CD4-positive, CD25-positive, alpha-beta regulatory T cell (primary cell): ENCODE measurements around the gene SLC22A6. TPM values are rescaled to one million over a fixed set of nuclear protein-coding genes. Genes with fewer than 3 reads are reported as not detected.

ENCODE experiments used
- ATAC-seq, 2 donors: fragments of 150-1000 bp; cut with Tn5 transposase; one replicate each; pipeline ENCODE4 v1.10.0; 2021; ENCODE audit warnings: low read depth in 2 of 2, moderate number of reproducible peaks in 2 of 2, moderate library complexity in 1 of 2
- DNase-seq, 3 donors: peaks; one replicate each; pipeline versions ENCODE4 v3.0.0 to v3.0.0-alpha.2; 2012 to 2022; ENCODE audit warnings: mixed read lengths in 1 of 3
- H3K27ac ChIP-seq: one replicate; pipeline ENCODE4 v1.7.0; 2013; ENCODE audit warnings: mild to moderate bottlenecking, low read length; ENCODE audit not compliant: insufficient read depth, poor library complexity, severe bottlenecking
- H3K27me3 ChIP-seq: one replicate; pipeline ENCODE4 v1.7.0; 2013; ENCODE audit warnings: low read length; ENCODE audit not compliant: control insufficient read depth, insufficient read depth
- H3K36me3 ChIP-seq: one replicate; pipeline ENCODE4 v1.7.0; 2013; ENCODE audit warnings: mild to moderate bottlenecking, low read length, moderate library complexity; ENCODE audit not compliant: control insufficient read depth, insufficient read depth
- H3K4me1 ChIP-seq: 2 replicates; pipeline ENCODE4 v1.7.0; 2013; ENCODE audit warnings: mild to moderate bottlenecking, low read length; ENCODE audit not compliant: insufficient read depth, control insufficient read depth, poor library complexity, severe bottlenecking
- H3K4me3 ChIP-seq: one replicate; pipeline ENCODE4 v1.7.0; 2013; ENCODE audit warnings: low read depth, mild to moderate bottlenecking, low read length, moderate library complexity
- H3K9me3 ChIP-seq, 2 experiments: 1 replicate in 1 of 2; 2 replicates in 1 of 2; pipeline ENCODE4 v1.7.0; 2013; ENCODE audit warnings: low read length in 2 of 2, mild to moderate bottlenecking in 1 of 2, moderate library complexity in 1 of 2; ENCODE audit not compliant: control insufficient read depth in 2 of 2
- H3K27ac Mint-ChIP-seq, 3 donors: one replicate each; pipeline ENCODE4 v1.8.0; 2020 to 2022; ENCODE audit warnings: mild to moderate bottlenecking in 3 of 3, mixed read lengths in 3 of 3, moderate library complexity in 2 of 3
- H3K27me3 Mint-ChIP-seq: one replicate; pipeline ENCODE4 v1.8.0; 2022; ENCODE audit warnings: mild to moderate bottlenecking, mixed read lengths
- H3K36me3 Mint-ChIP-seq: one replicate; pipeline ENCODE4 v1.8.0; 2020; ENCODE audit warnings: mixed read lengths
- H3K4me1 Mint-ChIP-seq, 4 donors: one replicate each; pipeline ENCODE4 v1.8.0; 2020 to 2022; ENCODE audit warnings: mixed read lengths in 4 of 4, mild to moderate bottlenecking in 1 of 4
- H3K4me3 Mint-ChIP-seq, 4 donors: one replicate each; pipeline ENCODE4 v1.8.0; 2020 to 2022; ENCODE audit warnings: mild to moderate bottlenecking in 4 of 4, mixed read lengths in 4 of 4, moderate library complexity in 3 of 4
- H3K9me3 Mint-ChIP-seq, 7 donors: one replicate each; pipeline ENCODE4 v1.8.0; 2020 to 2022; ENCODE audit warnings: mixed read lengths in 7 of 7, mild to moderate bottlenecking in 3 of 7, moderate library complexity in 2 of 7
- polyA plus RNA-seq, 4 donors: library from polyadenylated mRNA; unstranded; fragments of 300-500 nt; fragmentation: Illumina TruSeq; gene quantifications; one replicate each; pipeline ENCODE4 v1.2.3, GENCODE V29; 2021
- total RNA-seq: library from RNA; stranded (reverse); gene quantifications from one replicate; pipeline ENCODE4 v1.2.3, GENCODE V29; 2022

SLC22A6 gene, protein sequence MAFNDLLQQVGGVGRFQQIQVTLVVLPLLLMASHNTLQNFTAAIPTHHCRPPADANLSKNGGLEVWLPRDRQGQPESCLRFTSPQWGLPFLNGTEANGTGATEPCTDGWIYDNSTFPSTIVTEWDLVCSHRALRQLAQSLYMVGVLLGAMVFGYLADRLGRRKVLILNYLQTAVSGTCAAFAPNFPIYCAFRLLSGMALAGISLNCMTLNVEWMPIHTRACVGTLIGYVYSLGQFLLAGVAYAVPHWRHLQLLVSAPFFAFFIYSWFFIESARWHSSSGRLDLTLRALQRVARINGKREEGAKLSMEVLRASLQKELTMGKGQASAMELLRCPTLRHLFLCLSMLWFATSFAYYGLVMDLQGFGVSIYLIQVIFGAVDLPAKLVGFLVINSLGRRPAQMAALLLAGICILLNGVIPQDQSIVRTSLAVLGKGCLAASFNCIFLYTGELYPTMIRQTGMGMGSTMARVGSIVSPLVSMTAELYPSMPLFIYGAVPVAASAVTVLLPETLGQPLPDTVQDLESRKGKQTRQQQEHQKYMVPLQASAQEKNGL
- total RNA-seq (not detected), polyA plus RNA-seq (not detected)

DNA sequence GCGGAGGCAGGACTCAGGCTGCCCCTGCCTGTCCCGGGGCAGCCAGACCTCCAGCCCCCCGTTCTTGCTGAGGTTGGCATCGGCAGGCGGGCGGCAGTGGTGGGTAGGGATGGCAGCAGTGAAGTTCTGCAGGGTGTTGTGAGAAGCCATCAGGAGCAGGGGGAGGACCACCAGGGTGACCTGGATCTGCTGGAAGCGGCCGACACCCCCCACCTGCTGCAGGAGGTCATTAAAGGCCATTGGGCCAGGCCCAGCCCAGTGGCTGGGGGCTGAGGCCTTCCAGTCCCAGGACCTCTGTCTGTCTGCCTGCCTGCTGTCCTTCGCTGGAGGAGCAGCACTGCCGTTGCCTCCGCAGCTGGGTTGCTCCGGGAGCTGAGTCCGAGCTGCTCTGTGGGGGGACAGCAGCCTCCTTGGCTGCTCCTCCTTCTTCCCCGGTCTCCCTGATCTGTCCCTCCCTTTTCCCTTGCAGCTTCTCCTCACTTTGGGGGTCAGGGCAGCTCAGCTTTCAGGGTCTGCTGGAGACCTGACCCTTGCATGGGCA, at the start of gene SLC22A6:
Gene SLC22A6 (minus strand): TSS at position 517 of the 541 bp plus-strand sequence. CDS start 277 bp downstream, at position 240.
- peaks cover 2% of the 10 kb centered on the region for H3K27me3 Mint-ChIP-seq

DNA sequence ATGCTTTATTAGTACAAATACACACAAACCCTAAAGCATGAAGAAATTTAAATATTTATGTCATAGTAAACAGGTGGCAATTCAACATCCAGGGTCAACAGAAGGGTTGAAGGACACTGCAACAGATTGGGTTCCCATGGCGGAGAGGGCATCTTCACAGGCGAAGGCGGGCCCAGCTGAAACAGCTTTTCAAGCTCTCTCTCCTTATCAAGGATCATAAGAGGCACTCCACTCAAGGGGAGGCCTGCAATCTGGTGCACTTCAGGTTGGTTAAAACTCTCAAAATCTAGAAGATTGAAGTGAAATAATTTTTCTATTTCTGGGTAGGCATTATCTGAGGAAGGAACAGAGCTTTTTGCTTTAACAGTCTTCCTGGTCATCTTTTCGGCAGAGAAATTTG, 47.7 kb upstream of the SLC22A6 start:
- ATAC-seq (no peak), DNase-seq (no peak)
- H3K9me3 ChIP-seq, result no peaks in the 10 kb centered on the region
- H3K4me3 Mint-ChIP-seq, result no peak overlapping the region
- no peaks in the 10 kb centered on the region for H3K36me3 ChIP-seq
- no peak overlapping the region for H3K27ac Mint-ChIP-seq
- H3K27ac ChIP-seq, result no peak overlapping the region
- H3K27me3 ChIP-seq, result no peaks in the 10 kb centered on the region
- H3K4me3 ChIP-seq, result no peak overlapping the region
- no peaks in the 10 kb centered on the region for H3K4me1 ChIP-seq
- peaks cover 0 to 2% (median 0%) of the 10 kb centered on the region in 7 donors for H3K9me3 Mint-ChIP-seq
- H3K4me1 Mint-ChIP-seq, result peaks cover 0 to 3% (median 0%) of the 10 kb centered on the region in 4 donors
- H3K36me3 Mint-ChIP-seq, result no peaks in the 10 kb centered on the region
- peaks cover 16% of the 10 kb centered on the region for H3K27me3 Mint-ChIP-seq

More for the DNA sequence above, at the start of gene SLC22A6:
- Histone ChIP-seq H3K4me3 (no peak within 1 kb of the TSS), H3K36me3 (no peaks in the 10 kb centered on the region), H3K4me1 (no peaks in the 10 kb centered on the region), H3K27ac (no peak within 1 kb of the TSS), H3K9me3 (no peaks in the 10 kb centered on the region), H3K27me3 (no peaks in the 10 kb centered on the region)
- ATAC-seq (no peak), DNase-seq (no peak)
- Mint-ChIP-seq H3K36me3 (no peaks in the 10 kb centered on the region), H3K27ac (no peak within 1 kb of the TSS), H3K4me1 (no peaks in the 10 kb centered on the region), H3K9me3 (peaks cover 0 to 1% (median 0%) of the 10 kb centered on the region in 7 donors), H3K4me3 (no peak within 1 kb of the TSS)

DNA sequence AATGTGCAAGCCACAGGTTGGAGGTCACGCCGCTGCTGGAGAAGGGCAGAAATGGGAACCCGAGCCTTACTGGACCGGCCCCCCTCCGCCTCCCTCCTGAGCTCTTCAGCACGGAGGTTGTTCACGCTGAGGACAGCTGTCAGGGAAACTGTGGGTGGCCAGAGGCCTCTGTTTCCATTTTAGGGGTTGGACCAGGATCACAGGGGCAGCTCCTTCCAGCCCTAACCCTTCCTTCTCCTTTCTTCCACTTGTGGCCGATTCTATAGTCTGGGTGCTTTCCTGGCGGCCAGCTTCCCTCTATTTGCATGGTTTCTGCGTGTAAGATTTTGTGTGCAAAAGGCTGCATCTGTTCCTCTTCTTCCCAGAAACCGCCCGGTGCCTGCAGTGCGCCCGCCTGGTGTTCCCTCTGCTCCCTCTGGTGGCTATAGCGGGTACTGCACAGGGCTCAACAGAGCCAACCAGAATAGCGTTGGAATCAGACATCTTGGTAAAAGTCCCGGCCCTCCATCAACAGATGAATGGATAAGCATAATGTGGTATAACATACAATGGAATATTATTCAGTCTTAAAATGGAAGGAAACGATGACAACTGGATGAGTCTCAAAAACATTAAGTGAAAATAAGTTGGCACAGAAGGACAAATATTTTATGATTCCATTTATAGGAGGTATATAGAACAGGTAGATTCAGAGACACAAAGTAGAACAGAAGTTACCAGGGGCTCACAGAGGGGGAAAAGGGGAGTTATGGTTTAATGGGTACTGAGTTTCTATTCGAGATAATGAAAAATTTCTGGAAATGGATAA, 39.3 kb upstream of the SLC22A6 start:
- peaks cover 23% of the 10 kb centered on the region for H3K27me3 Mint-ChIP-seq
- H3K9me3 Mint-ChIP-seq, result no peaks in the 10 kb centered on the region
- H3K4me1 ChIP-seq, result no peaks in the 10 kb centered on the region
- H3K4me1 Mint-ChIP-seq, result peaks cover 4 to 5% (median 4%) of the 10 kb centered on the region in 4 donors
- H3K36me3 ChIP-seq, result no peaks in the 10 kb centered on the region
- H3K9me3 ChIP-seq, result peaks cover 0 to 4% of the 10 kb centered on the region in 2 experiments
- H3K27ac Mint-ChIP-seq, result no peak overlapping the region
- H3K27ac ChIP-seq, result no peak overlapping the region
- H3K27me3 ChIP-seq, result peaks cover 5% of the 10 kb centered on the region
- H3K4me3 Mint-ChIP-seq, result no peak overlapping the region
- no peak overlapping the region for H3K4me3 ChIP-seq
- peak; percentile 62 to 69 (median 66) for DNase-seq
- no peaks in the 10 kb centered on the region for H3K36me3 Mint-ChIP-seq
- peak; percentile 85 to 88 for ATAC-seq

DNA sequence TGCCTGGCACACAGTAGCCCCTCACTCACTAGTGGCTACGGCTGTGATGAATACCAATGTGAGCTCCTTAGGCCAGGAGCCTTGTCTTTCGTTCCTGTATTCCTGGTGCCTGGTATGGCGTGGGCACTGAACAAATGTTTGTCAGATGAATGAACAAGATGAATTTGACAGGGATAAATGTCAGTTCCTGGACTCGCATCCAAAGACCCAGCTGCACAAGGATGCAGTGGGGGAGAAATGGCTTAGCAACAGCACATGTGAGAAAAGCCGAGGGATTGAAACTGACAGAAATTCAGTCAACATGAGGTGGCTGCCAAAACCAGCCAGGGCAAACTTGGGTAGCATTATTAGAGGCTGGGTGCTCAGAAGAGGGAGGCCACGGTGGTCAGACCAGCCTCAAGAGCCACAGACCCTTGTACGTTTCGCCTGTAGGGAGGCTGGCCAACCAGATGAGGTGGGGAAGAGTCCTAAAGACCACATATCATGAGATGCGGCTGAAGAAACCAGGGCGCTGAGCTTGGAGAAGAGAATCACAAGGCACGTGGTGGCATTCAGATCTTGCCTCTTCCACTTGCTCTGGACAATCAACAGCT, 38.6 kb upstream of the SLC22A6 start:
- Mint-ChIP-seq H3K9me3 (no peaks in the 10 kb centered on the region), H3K4me3 (no peak overlapping the region), H3K36me3 (no peaks in the 10 kb centered on the region), H3K27me3 (peaks cover 23% of the 10 kb centered on the region), H3K4me1 (peaks cover 4 to 5% (median 4%) of the 10 kb centered on the region in 4 donors), H3K27ac (no peak overlapping the region)
- Histone ChIP-seq H3K4me1 (no peaks in the 10 kb centered on the region), H3K9me3 (peaks cover 0 to 4% of the 10 kb centered on the region in 2 experiments), H3K27ac (no peak overlapping the region), H3K36me3 (no peaks in the 10 kb centered on the region), H3K4me3 (no peak overlapping the region), H3K27me3 (peaks cover 5% of the 10 kb centered on the region)
- DNase-seq (no peak), ATAC-seq (no peak)

DNA sequence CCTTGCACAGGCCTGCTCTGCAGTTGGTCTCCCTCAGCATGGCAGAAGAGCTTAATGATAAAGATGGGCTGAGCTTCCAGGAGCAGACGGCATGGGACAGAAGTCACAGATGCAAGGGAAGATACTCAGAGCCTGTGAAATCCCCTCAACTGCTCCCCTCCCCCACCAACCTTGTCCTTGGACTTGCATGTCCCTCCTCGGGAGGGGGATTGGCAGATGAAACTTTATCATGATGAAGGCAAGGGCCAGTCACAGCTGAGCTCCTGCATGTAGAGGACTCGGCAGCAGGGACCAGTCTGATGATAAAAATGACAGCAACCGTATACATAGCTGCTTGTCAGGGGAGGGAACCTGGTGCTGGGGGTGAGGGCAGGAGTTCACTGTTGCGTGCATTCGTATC, 37.7 kb upstream of the SLC22A6 start:
- H3K36me3 Mint-ChIP-seq, result no peaks in the 10 kb centered on the region
- no peaks in the 10 kb centered on the region for H3K9me3 Mint-ChIP-seq
- H3K4me3 Mint-ChIP-seq, result no peak overlapping the region
- peaks cover 5% of the 10 kb centered on the region for H3K27me3 ChIP-seq
- H3K27ac ChIP-seq, result no peak overlapping the region
- peaks cover 23% of the 10 kb centered on the region for H3K27me3 Mint-ChIP-seq
- no peak overlapping the region for H3K27ac Mint-ChIP-seq
- no peaks in the 10 kb centered on the region for H3K36me3 ChIP-seq
- peaks cover 0 to 4% of the 10 kb centered on the region in 2 experiments for H3K9me3 ChIP-seq
- no peak overlapping the region for H3K4me3 ChIP-seq
- ATAC-seq (no peak), DNase-seq (no peak)
- H3K4me1 ChIP-seq, result no peaks in the 10 kb centered on the region
- H3K4me1 Mint-ChIP-seq, result peaks cover 4 to 5% (median 4%) of the 10 kb centered on the region in 4 donors

DNA sequence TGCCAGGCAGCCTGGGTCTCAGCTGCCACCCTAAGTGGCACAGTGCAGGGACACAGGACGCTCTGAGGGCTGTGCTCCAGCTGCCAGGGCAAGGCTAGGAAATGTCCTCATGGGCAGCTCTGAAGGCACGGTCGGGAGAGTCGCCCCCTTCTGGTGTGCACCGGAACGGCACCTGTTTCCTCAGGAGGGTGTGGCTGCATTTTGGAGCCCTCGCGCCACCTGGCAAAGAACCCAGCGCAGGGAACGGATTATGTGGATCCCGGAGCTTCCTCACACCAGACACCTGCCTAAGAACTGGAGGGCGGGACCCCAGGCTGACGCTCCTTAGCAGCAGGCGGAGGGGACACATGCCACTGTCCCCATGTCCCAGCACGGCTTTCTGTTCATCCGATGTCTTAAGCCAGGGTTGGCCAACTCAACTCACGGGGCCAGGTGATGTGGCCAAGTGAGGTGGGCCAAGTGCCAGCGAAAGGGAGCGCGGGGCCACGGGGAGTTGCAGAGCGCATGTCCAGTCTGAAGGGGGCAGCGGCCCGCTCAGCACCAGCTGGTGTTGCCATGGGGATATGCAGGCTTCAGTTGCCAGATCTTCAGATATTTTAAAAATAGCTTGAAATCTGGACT, 36.0 kb upstream of the SLC22A6 start:
- H3K27me3 Mint-ChIP-seq, result peaks cover 18% of the 10 kb centered on the region
- no peaks in the 10 kb centered on the region for H3K9me3 Mint-ChIP-seq
- Histone ChIP-seq H3K4me1 (no peaks in the 10 kb centered on the region), H3K27ac (no peak overlapping the region), H3K9me3 (peaks cover 0 to 4% of the 10 kb centered on the region in 2 experiments), H3K4me3 (no peak overlapping the region), H3K36me3 (no peaks in the 10 kb centered on the region), H3K27me3 (peaks cover 5% of the 10 kb centered on the region)
- no peak overlapping the region for H3K27ac Mint-ChIP-seq
- DNase-seq, result peak in 1 of 3 donors; percentile 13
- no peak overlapping the region for H3K4me3 Mint-ChIP-seq
- no peaks in the 10 kb centered on the region for H3K36me3 Mint-ChIP-seq
- ATAC-seq, result no peak
- H3K4me1 Mint-ChIP-seq, result peaks cover 4 to 5% (median 4%) of the 10 kb centered on the region in 4 donors

DNA sequence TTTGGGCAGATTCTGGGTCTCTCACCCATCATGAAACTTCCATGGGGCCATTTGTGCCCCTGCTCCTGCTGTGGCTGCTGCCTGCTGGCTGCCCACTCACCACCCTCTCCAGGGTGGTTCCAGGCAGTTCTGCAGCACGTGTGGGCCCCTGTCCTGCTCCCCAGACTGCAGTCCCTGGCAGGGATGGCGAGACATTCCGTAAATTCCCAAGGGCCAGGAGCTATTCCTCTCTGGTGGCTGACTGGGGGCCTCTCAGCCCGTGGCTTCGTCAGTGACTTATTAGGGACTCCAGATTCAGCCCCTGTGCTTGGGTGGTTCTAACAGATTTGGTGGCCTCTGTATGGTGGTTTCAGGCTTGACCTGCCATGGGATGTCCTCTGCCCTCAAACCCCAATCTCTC, 34.7 kb upstream of the SLC22A6 start:
- Histone ChIP-seq H3K27ac (no peak overlapping the region), H3K36me3 (no peaks in the 10 kb centered on the region), H3K4me3 (no peak overlapping the region), H3K27me3 (peaks cover 2% of the 10 kb centered on the region), H3K9me3 (no peaks in the 10 kb centered on the region), H3K4me1 (no peaks in the 10 kb centered on the region)
- peaks cover 4 to 5% (median 4%) of the 10 kb centered on the region in 4 donors for H3K4me1 Mint-ChIP-seq
- H3K36me3 Mint-ChIP-seq, result no peaks in the 10 kb centered on the region
- no peak overlapping the region for H3K4me3 Mint-ChIP-seq
- H3K27me3 Mint-ChIP-seq, result peaks cover 18% of the 10 kb centered on the region
- DNase-seq (no peak), ATAC-seq (no peak)
- no peaks in the 10 kb centered on the region for H3K9me3 Mint-ChIP-seq
- H3K27ac Mint-ChIP-seq, result no peak overlapping the region
